Keratinocyte (primary cell): ENCODE measurements around the gene NF2.

Source experiments
- CTCF ChIP-seq, 3 experiments: IDR thresholded peaks in 1 of 3; conservative IDR thresholded peaks in 1 of 3; optimal IDR thresholded peaks in 1 of 3; 2 replicates in 2 of 3; 3 replicates in 1 of 3; pipeline versions ENCODE3 to v1.5.1; 2011; ENCODE audit warnings: low read length in 3 of 3, mild to moderate bottlenecking in 3 of 3, moderate library complexity in 2 of 3, control low read depth in 1 of 3, inconsistent platforms in 1 of 3; ENCODE audit not compliant: insufficient read depth in 2 of 3; ENCODE audit errors: extremely low read depth in 1 of 3
- EZH2 ChIP-seq: IDR thresholded peaks from one replicate; pipeline ENCODE4 v1.6.1; 2012; ENCODE audit warnings: inconsistent platforms, mild to moderate bottlenecking, low read length, moderate library complexity

- no peak for TF ChIP-seq CTCF (optimal IDR thresholded peaks at IDR 0.05 in 1 of 3, IDR thresholded peaks at IDR 0.05 in 1 of 3, conservative IDR thresholded peaks at IDR 0.05 in 1 of 3; ENCODE audit: extremely low read depth in 1 of 3, insufficient read depth in 2 of 3, low read length in 3 of 3)
- no peak for TF ChIP-seq EZH2
Measured at GRCh38 chr22:29716814-29717545, 113.5 kb downstream of the NF2 start.
